ENCODE measurements around the gene CLEC14A. TPM values are rescaled to one million over a fixed set of nuclear protein-coding genes. Genes with fewer than 3 reads are reported as not detected.
A peak's percentile ranks its signal among the peaks of the same experiment; 100 is the strongest.

CLEC14A gene
- not detected in 2 replicates for total RNA-seq (2014; rRNA removed; shearing (Covaris generic))

- H3K4me3 ChIP-seq, result no peak within 1 kb of the TSS
- DNase-seq (ENCODE audit: low read depth in 1 of 2, low spot score in 2 of 2), result no peak
These were observed at the start of gene CLEC14A for GRCh38 chr14:38255673-38256532. TSS of gene CLEC14A (minus strand) at chr14:38256093. CDS start at chr14:38256022, 71 bp downstream.

GRCh38 chr14:38302966-38303365 is 47.1 kb upstream of the CLEC14A start:
- no peak for DNase-seq (ENCODE audit: low read depth in 1 of 2, low spot score in 2 of 2)
- Histone ChIP-seq H3K27me3 (replicated peaks) (no peaks in the 10 kb centered on the region), H3K9me3 (replicated peaks) (no peaks in the 10 kb centered on the region), H3K4me3 (no peak overlapping the region), H3K36me3 (no peaks in the 10 kb centered on the region), H3K27ac (no peak overlapping the region), H3K4me1 (replicated peaks) (no peaks in the 10 kb centered on the region)

More at GRCh38 chr14:38255673-38256532, at the start of gene CLEC14A:
- no peaks in the 10 kb centered on the region for H3K9me3 ChIP-seq (replicated peaks)
- H3K27ac ChIP-seq, result no peak within 1 kb of the TSS
- no peaks in the 10 kb centered on the region for H3K27me3 ChIP-seq (replicated peaks)
- H3K36me3 ChIP-seq, result no peaks in the 10 kb centered on the region
- no peaks in the 10 kb centered on the region for H3K4me1 ChIP-seq (replicated peaks)

GRCh38 chr14:38302034-38302433 is 46.1 kb upstream of the CLEC14A start:
- H3K36me3 ChIP-seq, result no peaks in the 10 kb centered on the region
- no peaks in the 10 kb centered on the region for H3K4me1 ChIP-seq (replicated peaks)
- no peak overlapping the region for H3K27ac ChIP-seq
- no peak for DNase-seq (ENCODE audit: low read depth in 1 of 2, low spot score in 2 of 2)
- H3K27me3 ChIP-seq (replicated peaks), result no peaks in the 10 kb centered on the region
- no peak overlapping the region for H3K4me3 ChIP-seq
- no peaks in the 10 kb centered on the region for H3K9me3 ChIP-seq (replicated peaks)

GRCh38 chr14:38297681-38298080 is 41.8 kb upstream of the CLEC14A start:
- Histone ChIP-seq H3K27ac (no peak overlapping the region), H3K27me3 (replicated peaks) (no peaks in the 10 kb centered on the region), H3K4me1 (replicated peaks) (no peaks in the 10 kb centered on the region), H3K9me3 (replicated peaks) (no peaks in the 10 kb centered on the region), H3K36me3 (no peaks in the 10 kb centered on the region), H3K4me3 (no peak overlapping the region)
- DNase-seq (ENCODE audit: low read depth in 1 of 2, low spot score in 2 of 2), result no peak

GRCh38 chr14:38291681-38292467 is 36.0 kb upstream of the CLEC14A start:
- Histone ChIP-seq H3K4me1 (replicated peaks) (peaks cover 16% of the 10 kb centered on the region), H3K27ac (no peak overlapping the region), H3K36me3 (no peaks in the 10 kb centered on the region), H3K27me3 (replicated peaks) (no peaks in the 10 kb centered on the region), H3K9me3 (replicated peaks) (no peaks in the 10 kb centered on the region), H3K4me3 (no peak overlapping the region)
- no peak for DNase-seq (ENCODE audit: low read depth in 1 of 2, low spot score in 2 of 2)

- Histone ChIP-seq H3K4me3 (no peak overlapping the region), H3K27ac (peak overlapping the region; percentile 58), H3K4me1 (replicated peaks) (peaks cover 16% of the 10 kb centered on the region), H3K27me3 (replicated peaks) (no peaks in the 10 kb centered on the region), H3K9me3 (replicated peaks) (no peaks in the 10 kb centered on the region), H3K36me3 (no peaks in the 10 kb centered on the region)
- DNase-seq (ENCODE audit: low read depth in 1 of 2, low spot score in 2 of 2), result peak in 1 of 2 experiments; percentile 31
These were observed 34.8 kb upstream of the CLEC14A start for GRCh38 chr14:38290601-38291188.

GRCh38 chr14:38286452-38286851 is 30.6 kb upstream of the CLEC14A start:
- DNase-seq (ENCODE audit: low read depth in 1 of 2, low spot score in 2 of 2), result no peak
- no peaks in the 10 kb centered on the region for H3K36me3 ChIP-seq
- H3K27me3 ChIP-seq (replicated peaks), result no peaks in the 10 kb centered on the region
- H3K9me3 ChIP-seq (replicated peaks), result no peaks in the 10 kb centered on the region
- no peak overlapping the region for H3K4me3 ChIP-seq
- no peak overlapping the region for H3K27ac ChIP-seq
- peaks cover 8% of the 10 kb centered on the region for H3K4me1 ChIP-seq (replicated peaks)

- Histone ChIP-seq H3K4me3 (no peak overlapping the region), H3K9me3 (replicated peaks) (no peaks in the 10 kb centered on the region), H3K27me3 (replicated peaks) (no peaks in the 10 kb centered on the region), H3K36me3 (no peaks in the 10 kb centered on the region), H3K4me1 (replicated peaks) (peaks cover 7% of the 10 kb centered on the region), H3K27ac (no peak overlapping the region)
- DNase-seq (ENCODE audit: low read depth in 1 of 2, low spot score in 2 of 2), result no peak
These were observed 30.1 kb upstream of the CLEC14A start for GRCh38 chr14:38285962-38286361.

- H3K36me3 ChIP-seq, result no peaks in the 10 kb centered on the region
- DNase-seq (ENCODE audit: low read depth in 1 of 2, low spot score in 2 of 2), result no peak
These were observed 27.0 kb upstream of the CLEC14A start for GRCh38 chr14:38282936-38283335.

GRCh38 chr14:38280081-38280480 is 24.2 kb upstream of the CLEC14A start:
- Histone ChIP-seq H3K27ac (no peak overlapping the region), H3K4me1 (replicated peaks) (no peaks in the 10 kb centered on the region), H3K36me3 (no peaks in the 10 kb centered on the region), H3K9me3 (replicated peaks) (no peaks in the 10 kb centered on the region), H3K4me3 (no peak overlapping the region), H3K27me3 (replicated peaks) (no peaks in the 10 kb centered on the region)
- no peak for DNase-seq (ENCODE audit: low read depth in 1 of 2, low spot score in 2 of 2)

More at GRCh38 chr14:38282936-38283335, 27.0 kb upstream of the CLEC14A start:
- Histone ChIP-seq H3K4me3 (no peak overlapping the region), H3K27me3 (replicated peaks) (no peaks in the 10 kb centered on the region), H3K9me3 (replicated peaks) (no peaks in the 10 kb centered on the region), H3K27ac (no peak overlapping the region), H3K4me1 (replicated peaks) (no peaks in the 10 kb centered on the region)

- Histone ChIP-seq H3K36me3 (no peaks in the 10 kb centered on the region), H3K9me3 (replicated peaks) (no peaks in the 10 kb centered on the region), H3K4me3 (no peak overlapping the region), H3K4me1 (replicated peaks) (no peaks in the 10 kb centered on the region), H3K27ac (no peak overlapping the region), H3K27me3 (replicated peaks) (no peaks in the 10 kb centered on the region)
- no peak for DNase-seq (ENCODE audit: low read depth in 1 of 2, low spot score in 2 of 2)
These were observed 23.7 kb upstream of the CLEC14A start for GRCh38 chr14:38279572-38279971.

- H3K9me3 ChIP-seq (replicated peaks), result no peaks in the 10 kb centered on the region
- no peaks in the 10 kb centered on the region for H3K27me3 ChIP-seq (replicated peaks)
- no peak overlapping the region for H3K27ac ChIP-seq
- H3K4me3 ChIP-seq, result no peak overlapping the region
- no peaks in the 10 kb centered on the region for H3K4me1 ChIP-seq (replicated peaks)
- no peaks in the 10 kb centered on the region for H3K36me3 ChIP-seq
- no peak for DNase-seq (ENCODE audit: low read depth in 1 of 2, low spot score in 2 of 2)
These were observed 22.1 kb upstream of the CLEC14A start for GRCh38 chr14:38278035-38278434.

- H3K4me3 ChIP-seq, result no peak overlapping the region
- H3K27me3 ChIP-seq (replicated peaks), result no peaks in the 10 kb centered on the region
- no peak overlapping the region for H3K27ac ChIP-seq
- H3K4me1 ChIP-seq (replicated peaks), result no peaks in the 10 kb centered on the region
- no peaks in the 10 kb centered on the region for H3K9me3 ChIP-seq (replicated peaks)
- no peaks in the 10 kb centered on the region for H3K36me3 ChIP-seq
- no peak for DNase-seq (ENCODE audit: low read depth in 1 of 2, low spot score in 2 of 2)
These were observed 7.0 kb upstream of the CLEC14A start for GRCh38 chr14:38262844-38263243.

- DNase-seq (ENCODE audit: low read depth in 1 of 2, low spot score in 2 of 2), result no peak
- Histone ChIP-seq H3K27me3 (replicated peaks) (no peaks in the 10 kb centered on the region), H3K4me1 (replicated peaks) (no peaks in the 10 kb centered on the region), H3K9me3 (replicated peaks) (no peaks in the 10 kb centered on the region), H3K4me3 (no peak overlapping the region), H3K36me3 (no peaks in the 10 kb centered on the region), H3K27ac (no peak overlapping the region)
These were observed 5.7 kb upstream of the CLEC14A start for GRCh38 chr14:38261620-38262019.

Measured in SJSA1 (cell line).